ENCODE data around the gene COL18A1.

The COL18A1 gene

GRCh38 chr21:45470773-45471524 is 66.0 kb downstream of the COL18A1 start:
- DNase-seq: no peak

GRCh38 chr21:45471525-45472221 is 66.7 kb downstream of the COL18A1 start:
- DNase-seq: no peak

GRCh38 chr21:45472445-45473365 is 67.7 kb downstream of the COL18A1 start:
- DNase-seq: no peak

- DNase-seq: no peak
These were observed 68.7 kb downstream of the COL18A1 start for GRCh38 chr21:45473496-45474322.

GRCh38 chr21:45474323-45474950 is 69.5 kb downstream of the COL18A1 start:
- DNase-seq: no peak

GRCh38 chr21:45475004-45475685 is 70.2 kb downstream of the COL18A1 start:
- DNase-seq: no peak

- no peak for DNase-seq
These were observed 71.0 kb downstream of the COL18A1 start for GRCh38 chr21:45475797-45476570.

- no peak for DNase-seq
These were observed 71.6 kb downstream of the COL18A1 start for GRCh38 chr21:45476582-45476981.

GRCh38 chr21:45477176-45478114 is 72.5 kb downstream of the COL18A1 start:
- no peak for DNase-seq

GRCh38 chr21:45478115-45478801 is 73.3 kb downstream of the COL18A1 start:
- DNase-seq: peak; percentile 91

- DNase-seq: no peak
These were observed 74.1 kb downstream of the COL18A1 start for GRCh38 chr21:45478816-45479669.

- no peak for DNase-seq
These were observed 75.0 kb downstream of the COL18A1 start for GRCh38 chr21:45479691-45480675.

- no peak for DNase-seq
These were observed 75.9 kb downstream of the COL18A1 start for GRCh38 chr21:45480701-45481500.

GRCh38 chr21:45481566-45481965 is 76.6 kb downstream of the COL18A1 start:
- DNase-seq: no peak

Data from hematopoietic multipotent progenitor cell treated with erythropoietin and hydrocortisone succinate and interleukin-3 and kit ligand, for 6 days (in vitro differentiated cells).